ENCODE measurements around the gene GRID1.

The GRID1 gene

GRCh38 chr10:86164174-86164774 is 202.3 kb downstream of the GRID1 start:
- DNase-seq, result no peak

GRCh38 chr10:86163522-86164173 is 202.9 kb downstream of the GRID1 start:
- no peak for DNase-seq

GRCh38 chr10:86162696-86163400 is 203.7 kb downstream of the GRID1 start:
- DNase-seq, result no peak

GRCh38 chr10:86162036-86162435 is 204.6 kb downstream of the GRID1 start:
- no peak for DNase-seq

- DNase-seq, result no peak
These were observed 205.6 kb downstream of the GRID1 start for GRCh38 chr10:86160890-86161585.

GRCh38 chr10:86159797-86160196 is 206.8 kb downstream of the GRID1 start:
- DNase-seq, result no peak

GRCh38 chr10:86155054-86155921 is 211.3 kb downstream of the GRID1 start:
- no peak for DNase-seq

- DNase-seq, result no peak
These were observed 212.8 kb downstream of the GRID1 start for GRCh38 chr10:86153751-86154150.

GRCh38 chr10:86152911-86153310 is 213.7 kb downstream of the GRID1 start:
- no peak for DNase-seq

GRCh38 chr10:86152354-86152753 is 214.2 kb downstream of the GRID1 start:
- no peak for DNase-seq

GRCh38 chr10:86151613-86152012 is 215.0 kb downstream of the GRID1 start:
- DNase-seq, result no peak

- DNase-seq, result no peak
These were observed 217.3 kb downstream of the GRID1 start for GRCh38 chr10:86149257-86149656.

GRCh38 chr10:86148117-86148516 is 218.5 kb downstream of the GRID1 start:
- no peak for DNase-seq

- DNase-seq, result no peak
These were observed 222.3 kb downstream of the GRID1 start for GRCh38 chr10:86144301-86144700.

- no peak for DNase-seq
These were observed 224.7 kb downstream of the GRID1 start for GRCh38 chr10:86141896-86142295.

GRCh38 chr10:86139066-86139657 is 227.4 kb downstream of the GRID1 start:
- DNase-seq, result no peak

GRCh38 chr10:86138551-86139065 is 228.0 kb downstream of the GRID1 start:
- no peak for DNase-seq

- DNase-seq, result no peak
These were observed 229.0 kb downstream of the GRID1 start for GRCh38 chr10:86137561-86137960.

- no peak for DNase-seq
These were observed 229.7 kb downstream of the GRID1 start for GRCh38 chr10:86136934-86137333.

- no peak for DNase-seq
These were observed 231.4 kb downstream of the GRID1 start for GRCh38 chr10:86135191-86135590.

- no peak for DNase-seq
These were observed 235.7 kb downstream of the GRID1 start for GRCh38 chr10:86130737-86131475.
